ENCODE results near the gene ATP6V0D1. TPM values are rescaled to one million over a fixed set of nuclear protein-coding genes. Genes with fewer than 3 reads are reported as not detected.
A peak's percentile ranks its signal among the peaks of the same experiment; 100 is the strongest.

The ATP6V0D1 gene
- total RNA-seq, 1 experiment from 2014 or later, result 43.0 TPM

DNA sequence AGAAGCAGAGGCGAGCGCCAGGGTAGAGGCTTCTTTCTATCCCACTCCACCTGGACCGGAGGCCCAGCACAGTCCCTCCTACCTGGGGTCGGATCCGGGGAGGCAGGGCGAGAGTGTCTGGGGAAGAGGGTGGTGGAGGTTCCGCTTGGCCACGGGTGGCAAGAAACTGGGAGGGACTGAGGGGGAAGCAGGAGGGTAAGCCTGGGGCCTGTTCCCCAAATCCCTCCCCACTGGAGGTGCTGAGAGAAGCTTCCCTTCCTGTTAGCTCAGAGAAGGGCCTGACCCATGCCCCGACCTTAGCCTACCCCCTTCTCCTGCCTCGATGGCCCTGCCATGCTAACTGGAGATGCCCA lies 85.9 kb downstream of the ATP6V0D1 start:
- Mint-ChIP-seq H3K27ac (no peak overlapping the region), H3K4me3 (0 out of 5 replicates have a peak overlapping the region, but pooled peaks of 1 of the 2 experiments have one; percentile 40), H3K9me3 (no peaks in the 10 kb centered on the region), H3K4me1 (peaks cover 16 to 36% of the 10 kb centered on the region in 2 experiments), H3K27me3 (ENCODE audit: low read depth) (peaks cover 76% of the 10 kb centered on the region), H3K36me3 (ENCODE audit: insufficient read depth in 1 of 3, low read depth in 3 of 3) (no peaks in the 10 kb centered on the region)
- Histone ChIP-seq H4K5ac (ENCODE audit: insufficient read length, low read depth, low read length) (no peak overlapping the region), H3K23me2 (ENCODE audit: insufficient read length, low read depth, low read length, poor library complexity, severe bottlenecking) (peaks cover 3% of the 10 kb centered on the region), H2AK5ac (ENCODE audit: insufficient read length, low read length) (no peak overlapping the region), H3K79me1 (ENCODE audit: insufficient read depth, low read depth, low read length, poor library complexity, severe bottlenecking) (no peaks in the 10 kb centered on the region), H3K27ac (ENCODE audit: insufficient read length, low read depth, low read length) (no peak overlapping the region), H4K91ac (ENCODE audit: insufficient read length, low read depth, low read length) (no peak overlapping the region), H3K14ac (ENCODE audit: insufficient read depth, low read length) (no peak overlapping the region), H4K20me1 (ENCODE audit: control insufficient read depth, insufficient read depth, insufficient read length) (peaks cover 2% of the 10 kb centered on the region), H2AFZ (ENCODE audit: low read length) (no peak overlapping the region), H3K23ac (ENCODE audit: insufficient read length, low read depth, low read length) (no peak overlapping the region), H3T11ph (ENCODE audit: low read length) (no peak overlapping the region), H3K27me3 (ENCODE audit: insufficient read depth, low read length) (peaks cover 25% of the 10 kb centered on the region; the same call in 1 of the 2 replicates), H3K9ac (ENCODE audit: extremely low read depth, insufficient read length, low read length) (no peak overlapping the region), H2BK12ac (ENCODE audit: insufficient read length, low read depth, low read length) (no peak overlapping the region), H3K9me3 (ENCODE audit: control insufficient read depth, low read depth, low read length) (no peaks in the 10 kb centered on the region), H4K8ac (replicated peaks; ENCODE audit: insufficient read length, low read depth, low read length) (no peak overlapping the region), H3K4ac (ENCODE audit: low read depth, low read length) (no peak overlapping the region), H2BK15ac (ENCODE audit: low read depth, low read length) (no peak overlapping the region), H2BK5ac (ENCODE audit: insufficient read length, low read length) (no peak overlapping the region), H2BK120ac (ENCODE audit: low read depth, low read length, poor library complexity, severe bottlenecking) (no peak overlapping the region), H3K79me2 (ENCODE audit: insufficient read depth, low read length) (no peaks in the 10 kb centered on the region), H3K4me2 (ENCODE audit: insufficient read depth, insufficient read length, low read length) (no peak overlapping the region), H3K56ac (ENCODE audit: insufficient read length, low read depth, low read length) (no peak overlapping the region), H3K18ac (ENCODE audit: insufficient read length, low read depth, low read length) (no peak overlapping the region), H3K4me1 (ENCODE audit: insufficient read depth, low read length) (no peaks in the 10 kb centered on the region), H2BK20ac (ENCODE audit: low read depth, low read length, poor library complexity, severe bottlenecking) (no peak overlapping the region)
- DNase-seq, result no peak
- TF ChIP-seq, protein P1, sequence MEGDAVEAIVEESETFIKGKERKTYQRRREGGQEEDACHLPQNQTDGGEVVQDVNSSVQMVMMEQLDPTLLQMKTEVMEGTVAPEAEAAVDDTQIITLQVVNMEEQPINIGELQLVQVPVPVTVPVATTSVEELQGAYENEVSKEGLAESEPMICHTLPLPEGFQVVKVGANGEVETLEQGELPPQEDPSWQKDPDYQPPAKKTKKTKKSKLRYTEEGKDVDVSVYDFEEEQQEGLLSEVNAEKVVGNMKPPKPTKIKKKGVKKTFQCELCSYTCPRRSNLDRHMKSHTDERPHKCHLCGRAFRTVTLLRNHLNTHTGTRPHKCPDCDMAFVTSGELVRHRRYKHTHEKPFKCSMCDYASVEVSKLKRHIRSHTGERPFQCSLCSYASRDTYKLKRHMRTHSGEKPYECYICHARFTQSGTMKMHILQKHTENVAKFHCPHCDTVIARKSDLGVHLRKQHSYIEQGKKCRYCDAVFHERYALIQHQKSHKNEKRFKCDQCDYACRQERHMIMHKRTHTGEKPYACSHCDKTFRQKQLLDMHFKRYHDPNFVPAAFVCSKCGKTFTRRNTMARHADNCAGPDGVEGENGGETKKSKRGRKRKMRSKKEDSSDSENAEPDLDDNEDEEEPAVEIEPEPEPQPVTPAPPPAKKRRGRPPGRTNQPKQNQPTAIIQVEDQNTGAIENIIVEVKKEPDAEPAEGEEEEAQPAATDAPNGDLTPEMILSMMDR (conservative IDR thresholded peaks at IDR 0.05), result no peak
- WGBS (ENCODE audit: extremely low coverage, insufficient read length, low lambda C conversion rate), result no CpG with 5 or more reads among the region's 10 CpGs

All from H9 (cell line).